GM18868 (cell line): ENCODE results near the gene SLC35E2B.
A peak's percentile ranks its signal among the peaks of the same experiment; 100 is the strongest.
"Not testable (repeated sequence)": the region's sequence is repeated elsewhere in the genome, so short reads cannot be mapped to it uniquely, and the experiment has no call there.

ENCODE experiments used
- ATAC-seq: cut with Tn5 transposase; IDR thresholded peaks from one replicate; pipeline ENCODE4 v1.9.1; 2021; ENCODE audit warnings: mild to moderate bottlenecking, moderate library complexity; ENCODE audit not compliant: unreplicated experiment

SLC35E2B gene

DNA sequence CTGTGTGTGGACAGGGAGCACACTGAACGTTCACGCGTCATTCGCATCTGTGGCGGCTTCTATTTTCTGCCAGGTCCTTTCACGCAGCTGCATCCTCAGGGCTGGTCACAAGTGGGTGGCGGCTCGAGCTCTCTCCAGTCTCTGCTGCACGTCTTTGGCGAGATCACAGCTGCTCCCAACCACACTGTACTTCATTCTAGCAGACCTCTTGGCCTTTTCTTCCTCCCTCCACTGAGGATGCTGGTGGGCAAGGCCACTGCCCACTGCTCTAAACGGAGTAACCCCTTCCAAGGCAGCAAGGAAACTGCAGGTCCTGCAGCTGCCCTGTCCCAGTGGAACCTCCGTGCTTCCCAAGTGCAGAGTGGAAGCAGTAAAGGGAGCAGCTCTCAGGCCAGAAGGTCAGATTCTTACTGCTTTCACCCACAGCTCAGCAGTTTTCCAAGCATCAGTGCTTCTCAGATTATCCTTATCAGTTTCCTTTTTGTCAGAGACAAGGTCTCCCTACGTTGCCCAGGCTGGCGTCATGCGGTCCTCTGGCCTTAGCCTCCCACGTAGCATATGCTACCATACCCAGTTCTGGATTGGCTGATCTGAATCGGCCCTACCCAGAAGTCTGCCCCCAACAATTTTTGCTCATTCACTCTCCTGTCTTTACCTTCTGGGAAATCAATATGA lies 44.9 kb downstream of the SLC35E2B start:
- ATAC-seq: not testable (repeated sequence)

DNA sequence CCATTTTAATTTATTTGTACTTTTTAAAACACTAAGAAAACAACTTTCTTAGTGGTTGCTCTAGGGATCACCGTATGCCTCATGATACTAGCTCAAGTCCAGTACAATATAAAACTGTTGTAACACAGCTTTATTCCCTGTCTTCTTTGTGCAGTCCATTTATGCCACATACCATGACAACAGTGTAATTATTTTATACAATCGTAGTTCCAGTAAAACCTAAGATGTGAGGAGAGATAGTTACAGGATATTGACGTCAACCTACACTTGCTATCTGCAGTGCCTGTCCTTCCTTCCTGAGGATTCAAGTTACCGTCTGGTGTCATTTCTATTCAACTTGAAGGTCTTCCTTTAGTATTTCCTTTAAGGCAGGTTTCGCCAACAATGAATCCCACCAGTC lies 46.3 kb downstream of the SLC35E2B start:
- not testable (repeated sequence) for ATAC-seq

DNA sequence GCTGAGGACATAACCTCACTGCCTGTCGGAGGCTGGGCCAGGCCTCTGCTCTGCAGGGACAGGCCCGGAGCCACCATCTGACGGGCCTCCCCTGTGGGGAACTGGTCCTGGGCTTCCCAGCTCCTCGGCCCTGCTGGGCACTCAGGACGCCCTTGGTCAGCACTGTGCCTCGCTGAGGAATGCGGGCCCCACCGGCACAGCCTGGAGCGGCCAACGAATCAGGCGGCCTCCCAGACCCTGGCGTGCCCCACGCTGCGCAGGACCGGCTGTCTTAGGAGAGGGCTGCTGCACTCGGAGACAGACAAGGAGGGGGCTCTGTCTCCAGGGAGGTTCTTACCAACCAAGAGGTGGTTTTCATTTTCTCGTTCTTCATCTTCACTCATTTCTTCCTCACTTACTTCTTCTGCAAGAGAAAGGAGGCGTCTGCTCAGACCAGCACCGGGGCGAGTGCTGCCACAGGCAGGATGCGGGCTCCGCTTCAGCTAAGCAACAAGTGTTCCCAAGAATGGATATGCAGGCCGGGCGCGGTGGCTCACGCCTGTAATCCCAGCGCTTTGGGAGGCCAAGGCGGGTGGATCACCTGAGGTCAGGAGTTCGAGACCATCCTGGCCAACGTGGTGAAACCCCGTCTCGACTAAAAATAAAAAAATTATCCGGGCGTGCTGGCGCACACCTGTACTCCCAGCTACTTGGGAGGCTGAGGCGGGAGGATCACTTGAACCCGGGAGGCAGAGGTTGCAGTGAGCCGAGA lies 51.7 kb downstream of the SLC35E2B start:
- ATAC-seq: not testable (repeated sequence)

DNA sequence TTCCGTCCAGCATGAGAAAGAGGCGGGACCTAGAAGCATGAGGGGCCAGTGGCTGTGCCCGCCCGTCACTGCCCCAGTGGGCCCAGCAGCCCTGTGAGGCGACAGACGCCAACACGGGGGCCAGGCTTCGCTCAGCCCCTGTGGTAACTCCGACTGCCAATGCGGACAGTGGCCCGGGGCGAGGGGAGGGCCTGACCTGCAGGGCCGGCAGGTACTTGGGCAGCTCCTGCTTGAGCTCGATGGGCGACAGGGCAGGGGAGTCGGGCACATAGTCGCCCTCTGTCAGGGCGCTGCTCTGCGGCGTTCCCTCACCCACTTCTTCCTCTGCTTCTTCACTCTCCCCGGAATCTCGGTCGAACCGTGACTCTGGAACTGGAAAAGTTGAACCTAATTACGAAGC lies 52.5 kb downstream of the SLC35E2B start:
- not testable (repeated sequence) for ATAC-seq

DNA sequence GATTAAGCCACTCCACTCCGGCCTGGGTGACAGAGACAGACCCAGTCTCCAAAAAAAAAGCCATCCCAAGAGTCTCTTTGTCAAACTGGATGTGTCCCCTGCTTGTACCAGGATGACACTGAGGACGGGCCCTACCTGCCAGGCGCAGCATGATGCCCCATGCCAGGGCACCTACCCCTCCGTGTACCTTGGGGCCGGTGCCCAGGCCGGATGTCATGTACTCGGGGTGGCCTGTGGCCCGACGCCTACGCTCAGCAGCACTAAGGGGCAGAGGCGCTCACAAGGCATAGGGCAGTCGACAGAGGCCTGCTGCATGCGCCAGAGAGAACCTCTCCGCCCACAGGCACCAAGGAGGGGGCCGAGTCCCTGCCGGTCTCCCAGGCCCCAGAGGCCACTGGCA lies 53.2 kb downstream of the SLC35E2B start:
- ATAC-seq: not testable (repeated sequence)

DNA sequence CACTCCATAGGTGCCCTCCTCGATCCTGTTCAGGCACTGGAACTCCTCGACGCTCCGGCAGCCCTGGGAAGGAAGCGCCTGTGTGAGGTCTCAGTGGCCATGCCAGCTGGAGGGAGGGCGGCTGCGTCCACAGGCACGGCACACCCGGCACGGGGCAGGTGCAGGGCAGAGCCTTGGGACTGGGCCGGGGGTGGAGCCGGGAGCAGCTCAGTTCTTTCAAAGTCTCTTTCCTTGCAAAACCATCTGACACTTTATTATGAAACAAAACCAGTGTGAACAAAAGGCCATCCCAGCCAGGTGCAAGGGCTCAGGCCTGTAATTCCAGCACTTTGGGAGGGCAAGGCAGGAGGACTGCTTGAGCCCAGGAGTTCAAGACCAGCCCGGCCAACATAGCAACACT lies 54.1 kb downstream of the SLC35E2B start:
- ATAC-seq: not testable (repeated sequence)

DNA sequence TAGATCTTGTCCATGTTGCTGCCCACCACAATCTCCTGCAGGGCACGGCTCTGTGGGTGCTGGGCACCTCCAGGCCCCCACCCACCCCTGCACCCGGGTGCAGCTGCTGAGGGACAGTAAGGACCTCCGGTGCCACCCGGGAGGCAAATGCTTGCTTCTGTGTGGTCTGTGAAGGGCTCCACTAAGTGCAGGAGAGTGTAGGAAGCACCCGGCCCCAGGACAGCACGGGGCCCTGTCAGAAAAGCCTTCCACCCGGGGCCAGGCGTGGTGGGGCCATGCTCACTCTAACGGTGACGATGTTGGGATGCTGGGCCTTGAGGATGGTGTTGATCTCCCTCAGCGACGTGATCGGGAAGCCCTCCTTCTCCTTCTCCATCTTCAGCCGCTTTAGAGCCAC lies 55.1 kb downstream of the SLC35E2B start:
- not testable (repeated sequence) for ATAC-seq

DNA sequence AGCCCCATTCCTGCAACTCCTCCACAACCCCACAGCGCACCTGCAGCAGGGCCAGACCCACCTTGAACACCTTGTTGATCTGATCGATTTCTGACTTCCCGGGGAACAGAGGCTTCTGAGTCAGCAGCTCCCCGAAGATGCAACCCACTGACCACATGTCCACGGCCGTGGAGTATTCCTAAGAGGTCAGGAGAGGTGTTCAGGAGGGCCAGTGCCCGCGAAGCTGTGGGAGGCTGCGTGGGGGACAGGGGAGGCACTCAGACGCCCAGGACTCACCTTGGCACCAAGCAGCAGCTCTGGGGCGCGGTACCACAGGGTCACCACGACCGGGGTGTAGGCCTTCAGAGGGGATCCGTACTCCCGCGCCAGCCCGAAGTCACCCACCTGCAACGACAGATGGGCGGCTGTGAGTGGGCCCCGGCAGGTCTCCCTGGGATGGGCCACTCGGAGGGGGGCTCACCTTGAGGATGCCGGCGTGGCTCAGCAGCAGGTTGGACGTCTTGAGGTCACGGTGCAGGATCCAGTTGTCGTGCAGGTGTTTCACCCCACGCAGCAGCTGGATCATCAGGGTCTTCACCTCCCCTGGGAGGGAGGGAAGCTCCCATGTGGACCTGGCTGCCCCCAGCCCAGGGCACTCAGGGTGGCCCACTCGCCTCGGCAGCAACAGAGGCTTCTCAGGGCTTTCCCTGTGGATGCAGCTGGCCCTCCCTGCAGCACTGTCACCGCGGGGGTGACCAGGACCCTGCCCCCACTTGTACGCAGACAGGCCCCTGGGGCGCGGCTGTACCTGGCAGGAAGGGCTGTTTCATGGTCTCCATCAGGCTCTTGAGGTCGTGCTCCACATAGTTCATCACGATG lies 55.7 kb downstream of the SLC35E2B start:
- ATAC-seq: not testable (repeated sequence)

DNA sequence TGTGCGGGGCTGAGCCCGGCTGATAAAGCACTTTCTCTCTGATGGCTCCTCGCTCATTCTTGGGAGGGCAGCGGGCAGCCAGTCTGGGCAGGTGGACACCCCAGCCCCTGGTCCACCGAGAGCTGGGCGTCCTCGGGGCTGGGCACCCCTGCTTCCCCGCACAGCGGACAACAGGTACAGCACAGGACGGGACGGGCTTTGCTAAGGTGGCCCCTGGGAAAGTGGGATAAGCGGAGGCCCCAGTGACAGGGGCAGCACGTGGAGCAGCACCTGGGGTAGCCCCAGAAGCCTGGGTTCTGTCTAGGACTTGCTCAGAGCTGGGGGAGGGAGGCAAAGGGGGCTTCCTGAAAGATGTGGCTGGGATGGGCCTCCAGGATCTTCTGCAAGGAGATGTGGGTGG lies 58.0 kb downstream of the SLC35E2B start:
- not testable (repeated sequence) for ATAC-seq

DNA sequence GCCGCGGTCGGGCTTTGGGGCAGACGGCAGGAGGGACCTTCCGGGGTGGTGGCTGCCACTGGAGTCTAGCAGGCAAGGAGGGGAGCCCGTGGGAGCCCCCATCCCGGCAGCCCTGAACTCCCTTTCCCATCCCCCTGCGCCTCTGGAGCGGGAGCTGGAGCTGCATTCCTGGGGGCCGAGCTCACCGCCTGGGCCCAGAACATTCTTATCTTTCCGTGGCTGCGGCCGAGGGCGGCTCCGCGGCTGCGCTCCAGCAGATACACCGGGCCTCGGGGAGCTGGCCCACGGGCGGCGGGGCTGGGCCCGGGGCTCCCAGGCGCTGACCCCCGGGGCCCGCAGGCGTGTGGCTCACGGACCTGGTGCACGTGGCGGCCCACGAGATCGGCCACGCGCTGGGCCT lies 59.2 kb downstream of the SLC35E2B start:
- not testable (repeated sequence) for ATAC-seq

DNA sequence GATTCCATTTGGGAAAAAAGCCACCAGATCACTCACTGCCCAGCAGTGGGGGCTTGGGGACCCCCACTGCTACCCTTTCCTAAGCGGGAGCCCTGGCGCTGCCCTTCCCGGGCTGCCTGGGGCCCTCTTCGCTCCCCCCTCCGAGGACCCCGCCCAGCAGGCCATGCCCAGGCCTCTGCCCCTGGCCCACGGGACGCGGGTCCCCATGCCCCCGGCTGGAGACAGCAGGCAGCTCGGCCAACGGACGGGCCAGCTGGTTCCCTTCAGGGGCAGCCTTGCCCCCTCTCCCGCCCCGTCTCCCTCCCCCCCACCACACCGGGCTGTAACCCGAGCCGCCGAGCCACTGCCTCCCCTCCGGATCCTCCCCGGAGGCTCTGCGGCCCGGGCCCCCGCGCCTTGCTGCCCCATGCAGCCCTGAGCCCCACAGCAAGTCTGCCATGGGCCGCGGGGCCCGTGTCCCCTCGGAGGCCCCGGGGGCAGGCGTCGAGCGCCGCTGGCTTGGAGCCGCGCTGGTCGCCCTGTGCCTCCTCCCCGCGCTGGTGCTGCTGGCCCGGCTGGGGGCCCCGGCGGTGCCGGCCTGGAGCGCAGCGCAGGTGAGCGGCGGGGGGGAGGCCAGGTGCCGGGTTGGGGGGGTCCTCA lies 60.7 kb downstream of the SLC35E2B start, which contains the start of gene MMP23B:
MMP23B (plus strand) TSS at position 392 of the 639 bp plus-strand sequence; CDS start at position 438, 46 bp downstream.
- no peak for ATAC-seq

DNA sequence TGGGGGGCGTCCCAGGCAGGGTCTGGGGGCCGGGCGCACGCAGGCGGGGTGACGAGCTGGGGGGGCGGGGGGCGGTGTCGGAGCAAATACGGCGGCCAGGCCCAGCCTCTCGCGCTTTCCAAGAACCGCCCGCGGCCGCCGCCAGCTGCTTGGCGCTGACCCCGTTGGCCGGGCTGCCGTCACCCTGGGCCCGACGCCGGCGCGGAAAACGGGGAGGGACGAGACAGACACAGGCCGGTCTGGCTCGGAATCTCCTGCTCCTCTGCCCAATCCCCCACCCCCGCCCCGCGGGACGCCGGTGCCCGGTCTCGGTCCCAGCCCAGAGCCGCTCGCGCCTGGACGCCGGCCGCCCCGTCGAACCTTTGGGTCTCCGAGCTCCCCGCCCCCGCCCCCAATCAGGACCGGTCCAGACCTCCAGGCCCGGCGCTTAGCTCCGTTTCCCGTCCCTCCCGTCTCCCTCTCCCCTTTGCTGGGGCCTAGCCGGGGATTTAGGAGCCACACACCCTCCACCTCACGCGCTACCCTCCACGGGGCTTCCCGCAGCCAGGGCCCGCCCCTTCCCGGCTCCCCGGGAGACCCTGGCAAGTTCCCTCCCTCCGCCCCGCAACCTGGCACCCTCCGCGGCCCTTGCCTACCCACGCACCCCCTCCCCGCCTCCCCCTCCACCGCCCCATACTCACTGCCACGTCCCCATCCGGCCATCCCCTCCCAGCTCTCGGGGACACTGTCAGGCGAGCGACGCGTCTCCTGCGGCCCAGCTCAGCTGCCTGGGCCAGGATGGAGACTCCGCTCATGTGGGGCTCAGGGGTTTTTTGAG lies 61.4 kb downstream of the SLC35E2B start:
- no peak for ATAC-seq

DNA sequence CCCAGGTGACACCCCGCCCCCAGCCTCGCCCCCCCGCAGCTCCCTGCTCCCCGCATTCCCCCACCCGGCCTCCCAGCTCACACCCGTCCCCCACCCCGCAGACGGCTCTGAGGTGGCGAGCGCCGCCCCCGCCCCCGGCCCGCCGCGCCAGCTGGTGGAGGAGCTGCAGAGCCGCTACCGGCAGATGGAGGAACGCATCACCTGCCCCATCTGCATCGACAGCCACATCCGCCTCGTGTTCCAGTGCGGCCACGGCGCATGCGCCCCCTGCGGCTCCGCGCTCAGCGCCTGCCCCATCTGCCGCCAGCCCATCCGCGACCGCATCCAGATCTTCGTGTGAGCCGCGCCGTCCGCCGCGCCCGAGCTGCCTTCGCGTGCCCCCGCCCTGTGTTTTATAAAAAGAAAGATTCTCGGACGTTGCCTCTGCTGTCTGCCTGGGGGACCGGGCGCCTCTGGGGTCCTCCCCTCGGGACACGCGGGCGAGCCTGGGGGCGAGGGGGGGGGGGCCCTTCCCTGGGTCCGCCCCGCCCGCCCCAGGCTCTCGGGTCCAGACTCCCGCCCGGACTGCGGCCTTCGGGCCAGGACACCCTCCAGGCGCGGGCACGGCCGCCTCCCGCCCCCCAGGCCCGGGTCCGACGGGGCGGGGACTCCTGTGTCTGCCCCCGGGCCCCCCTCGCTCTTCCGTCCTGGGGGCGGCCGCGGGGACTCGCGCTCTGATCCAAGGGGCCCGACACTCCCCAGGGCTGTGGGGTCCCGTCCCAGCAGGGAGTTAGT lies 62.2 kb downstream of the SLC35E2B start:
- ATAC-seq: peak; percentile 52

DNA sequence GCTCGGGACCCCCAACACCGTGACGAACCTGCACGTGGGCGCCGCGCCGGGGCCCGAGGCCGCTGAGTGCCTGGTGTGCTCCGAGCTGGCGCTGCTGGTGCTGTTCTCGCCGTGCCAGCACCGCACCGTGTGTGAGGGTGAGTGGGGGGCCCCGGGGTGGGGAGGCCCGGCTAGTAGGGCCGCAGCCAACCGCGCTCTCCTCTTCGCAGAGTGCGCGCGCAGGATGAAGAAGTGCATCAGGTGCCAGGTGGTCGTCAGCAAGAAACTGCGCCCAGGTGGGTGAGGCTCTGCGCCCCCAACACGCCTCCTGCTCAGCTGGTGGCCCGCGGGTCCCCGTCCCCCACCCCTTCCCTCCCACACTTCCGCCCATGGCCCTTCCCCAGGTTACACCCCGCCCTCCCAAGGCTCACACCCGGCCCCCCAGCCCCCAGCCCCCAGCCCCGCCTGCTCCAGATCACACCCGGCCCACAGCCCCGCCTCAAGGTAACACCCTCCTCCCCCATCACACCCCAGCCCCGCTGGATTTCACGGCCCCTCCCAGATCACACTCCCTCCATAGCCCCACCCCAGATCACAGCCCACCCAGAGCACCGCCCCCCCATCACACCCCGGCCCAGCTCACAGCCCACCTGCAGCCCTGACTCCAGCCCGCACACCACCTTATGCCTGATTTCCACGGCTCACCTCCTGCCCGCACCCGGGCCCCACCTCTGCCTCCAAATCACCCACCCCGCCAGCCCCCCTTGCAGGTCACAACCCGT lies 63.0 kb downstream of the SLC35E2B start:
- ATAC-seq: no peak

DNA sequence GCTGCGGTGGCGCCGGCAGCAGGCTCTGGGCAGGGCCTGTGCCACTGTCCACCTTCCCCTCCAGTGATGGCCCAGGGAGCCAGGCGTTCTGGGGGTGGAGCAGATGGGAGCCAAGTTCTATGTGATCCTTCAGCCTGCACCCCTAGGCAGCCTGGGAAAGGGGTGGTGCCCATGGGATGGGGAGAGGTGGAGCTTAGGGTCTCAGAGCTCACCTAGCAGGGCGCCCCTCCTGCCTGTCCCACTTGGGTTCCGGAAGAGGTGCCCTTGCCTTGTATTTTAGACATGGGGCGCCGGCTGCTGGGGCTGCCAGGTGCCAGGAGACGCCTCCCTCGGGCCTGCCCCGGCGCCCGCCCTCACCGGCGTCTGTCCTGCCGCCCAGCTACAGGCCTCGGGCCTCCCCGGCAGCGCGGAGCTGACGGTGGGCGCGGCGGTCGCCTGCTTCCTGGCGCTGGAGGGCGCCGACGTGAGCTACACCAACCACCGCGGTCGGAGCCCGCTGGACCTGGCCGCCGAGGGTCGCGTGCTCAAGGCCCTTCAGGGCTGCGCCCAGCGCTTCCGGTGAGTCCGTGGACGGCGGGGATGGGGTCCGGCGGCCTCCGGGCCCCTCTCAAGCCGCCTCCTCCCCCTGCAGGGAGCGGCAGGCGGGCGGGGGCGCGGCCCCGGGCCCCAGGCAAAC lies 63.7 kb downstream of the SLC35E2B start:
- ATAC-seq: no peak

DNA sequence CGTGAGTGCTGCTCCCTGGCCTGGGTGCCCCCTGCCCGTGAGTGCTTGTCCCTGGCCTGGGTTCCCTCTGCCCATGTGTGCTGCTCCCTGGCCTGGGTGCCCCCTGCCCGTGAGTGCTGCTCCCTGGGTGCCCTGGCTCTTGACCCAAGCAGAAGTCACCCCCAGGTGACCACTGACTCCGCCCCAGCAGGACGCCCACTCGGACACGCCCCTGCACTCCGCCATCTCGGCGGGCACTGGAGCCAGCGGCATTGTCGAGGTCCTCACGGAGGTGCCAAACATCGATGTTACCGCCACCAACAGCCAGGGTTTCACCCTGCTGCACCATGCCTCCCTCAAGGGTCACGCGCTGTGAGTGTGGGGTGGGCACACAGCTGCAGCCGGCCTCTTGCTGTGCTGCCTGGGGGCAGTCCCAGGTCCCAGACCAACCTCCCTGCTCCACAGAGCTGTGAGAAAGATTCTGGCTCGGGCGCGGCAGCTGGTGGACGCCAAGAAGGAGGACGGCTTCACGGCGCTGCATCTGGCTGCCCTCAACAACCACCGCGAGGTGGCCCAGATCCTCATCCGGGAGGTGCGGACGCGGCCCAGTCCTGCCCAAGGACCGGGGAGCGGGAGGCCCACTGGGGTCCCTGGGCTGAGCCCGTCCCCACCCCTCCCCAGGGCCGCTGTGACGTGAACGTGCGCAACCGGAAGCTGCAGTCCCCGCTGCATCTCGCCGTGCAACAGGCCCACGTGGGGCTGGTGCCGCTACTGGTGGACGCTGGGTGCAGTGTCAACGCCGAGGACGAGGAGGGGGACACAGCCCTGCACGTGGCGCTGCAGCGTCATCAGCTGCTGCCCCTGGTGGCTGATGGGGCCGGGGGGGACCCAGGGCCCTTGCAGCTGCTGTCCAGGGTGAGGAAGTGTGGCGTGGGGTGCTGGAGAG lies 64.5 kb downstream of the SLC35E2B start:
- ATAC-seq: no peak

DNA sequence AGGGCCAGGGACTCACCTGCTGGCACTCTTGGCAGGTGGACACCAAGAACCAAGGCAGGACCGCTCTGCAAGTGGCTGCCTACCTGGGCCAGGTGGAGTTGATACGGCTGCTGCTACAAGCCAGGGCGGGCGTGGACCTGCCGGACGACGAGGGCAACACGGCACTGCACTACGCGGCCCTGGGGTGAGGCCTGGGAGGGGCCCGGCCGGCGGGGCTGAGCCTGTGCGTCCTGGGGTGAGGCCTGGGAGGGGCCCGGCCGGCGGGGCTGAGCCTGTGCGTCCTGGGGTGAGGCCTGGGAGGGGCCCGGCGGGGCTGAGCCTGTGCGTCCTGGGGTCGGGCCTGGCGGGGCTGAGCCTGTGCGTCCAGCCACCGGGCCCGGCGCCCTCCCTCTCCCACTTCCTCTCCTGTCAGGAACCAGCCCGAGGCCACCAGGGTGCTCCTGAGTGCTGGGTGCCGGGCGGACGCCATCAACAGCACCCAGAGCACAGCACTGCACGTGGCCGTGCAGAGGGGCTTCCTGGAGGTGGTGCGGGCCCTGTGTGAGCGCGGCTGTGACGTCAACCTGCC lies 65.2 kb downstream of the SLC35E2B start:
- ATAC-seq: no peak
